Measurements from ENCODE around the gene ZC3H14. TPM values are rescaled to one million over a fixed set of nuclear protein-coding genes. Genes with fewer than 3 reads are reported as not detected.

ZC3H14 gene
- total and polyA plus RNA-seq, 2 experiments from 2014 or later: 39.9 to 68.4 TPM

DNA sequence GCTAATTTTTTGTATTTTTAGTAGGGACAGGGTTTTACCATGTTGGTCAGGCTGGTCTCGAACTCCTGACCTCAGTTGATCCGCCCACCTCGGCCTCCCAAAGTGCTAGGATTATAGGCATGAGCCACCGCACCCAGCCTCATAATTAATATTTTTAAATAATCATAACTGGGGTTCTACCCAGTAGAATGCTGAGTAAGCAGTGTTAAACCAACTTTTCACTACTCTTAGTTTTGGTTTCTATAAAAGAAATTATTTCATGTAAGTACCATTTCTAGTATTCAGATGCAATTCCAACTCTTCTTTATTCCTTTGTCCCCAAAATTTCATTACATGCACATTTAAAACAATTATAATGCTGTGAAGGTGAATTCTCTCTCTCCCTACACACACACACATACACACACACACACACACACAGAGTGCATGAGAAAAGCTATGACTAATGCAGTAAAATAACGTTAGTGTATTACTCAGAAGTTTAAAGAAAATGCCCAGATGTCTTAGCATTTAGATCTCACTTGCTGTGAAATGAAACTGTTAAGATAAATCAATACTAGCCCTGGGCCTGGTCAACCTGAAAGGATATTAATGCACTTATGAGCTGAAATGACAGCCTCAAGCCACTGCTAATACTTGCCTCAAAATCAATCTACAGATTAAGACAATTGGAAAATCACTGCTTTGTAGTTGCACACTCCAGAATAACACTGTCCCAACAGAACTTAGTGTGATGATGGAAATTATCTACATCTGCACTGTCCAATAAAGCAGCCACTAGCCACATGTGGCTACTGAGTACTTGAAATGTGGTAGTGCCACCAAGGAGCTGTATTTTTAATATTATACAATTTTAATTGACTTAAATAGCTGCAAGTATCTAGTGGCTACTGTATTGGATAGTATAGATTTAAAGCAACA lies 44.0 kb upstream of the ZC3H14 start:
- 85% methylated on average over 5 of the region's 5 CpGs for WGBS (ENCODE audit: low lambda C conversion rate, missing lambda C conversion rate)
- Histone ChIP-seq H3K79me2 (peaks cover 21% of the 10 kb centered on the region), H3K36me3 (replicated peaks; ENCODE audit: insufficient read depth, low read depth) (no peaks in the 10 kb centered on the region), H3K9me2 (replicated peaks; ENCODE audit: insufficient read depth) (no peaks in the 10 kb centered on the region), H3K4me2 (no peak overlapping the region), H3K9me3 (ENCODE audit: low read depth) (no peaks in the 10 kb centered on the region), H3K4me1 (ENCODE audit: insufficient read depth) (peaks cover 8% of the 10 kb centered on the region), H3K27ac (no peak overlapping the region), H2AFZ (no peak overlapping the region), H3K27me3 (no peaks in the 10 kb centered on the region), H3K4me3 (no peak overlapping the region), H4K20me1 (ENCODE audit: insufficient read depth, poor library complexity, severe bottlenecking) (no peaks in the 10 kb centered on the region)
- TF ChIP-seq EZH2 (IDR thresholded peaks at IDR 0.05; ENCODE audit: borderline replicate concordance) (no peak), EZH2phosphoT487 (IDR thresholded peaks at IDR 0.05; ENCODE audit: low read depth, severe bottlenecking, unreplicated experiment) (no peak)
- TF ChIP-seq, protein P1, sequence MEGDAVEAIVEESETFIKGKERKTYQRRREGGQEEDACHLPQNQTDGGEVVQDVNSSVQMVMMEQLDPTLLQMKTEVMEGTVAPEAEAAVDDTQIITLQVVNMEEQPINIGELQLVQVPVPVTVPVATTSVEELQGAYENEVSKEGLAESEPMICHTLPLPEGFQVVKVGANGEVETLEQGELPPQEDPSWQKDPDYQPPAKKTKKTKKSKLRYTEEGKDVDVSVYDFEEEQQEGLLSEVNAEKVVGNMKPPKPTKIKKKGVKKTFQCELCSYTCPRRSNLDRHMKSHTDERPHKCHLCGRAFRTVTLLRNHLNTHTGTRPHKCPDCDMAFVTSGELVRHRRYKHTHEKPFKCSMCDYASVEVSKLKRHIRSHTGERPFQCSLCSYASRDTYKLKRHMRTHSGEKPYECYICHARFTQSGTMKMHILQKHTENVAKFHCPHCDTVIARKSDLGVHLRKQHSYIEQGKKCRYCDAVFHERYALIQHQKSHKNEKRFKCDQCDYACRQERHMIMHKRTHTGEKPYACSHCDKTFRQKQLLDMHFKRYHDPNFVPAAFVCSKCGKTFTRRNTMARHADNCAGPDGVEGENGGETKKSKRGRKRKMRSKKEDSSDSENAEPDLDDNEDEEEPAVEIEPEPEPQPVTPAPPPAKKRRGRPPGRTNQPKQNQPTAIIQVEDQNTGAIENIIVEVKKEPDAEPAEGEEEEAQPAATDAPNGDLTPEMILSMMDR (IDR thresholded peaks at IDR 0.05; ENCODE audit: poor library complexity): no peak
- no peak for DNase-seq (ENCODE audit: low spot score)

DNA sequence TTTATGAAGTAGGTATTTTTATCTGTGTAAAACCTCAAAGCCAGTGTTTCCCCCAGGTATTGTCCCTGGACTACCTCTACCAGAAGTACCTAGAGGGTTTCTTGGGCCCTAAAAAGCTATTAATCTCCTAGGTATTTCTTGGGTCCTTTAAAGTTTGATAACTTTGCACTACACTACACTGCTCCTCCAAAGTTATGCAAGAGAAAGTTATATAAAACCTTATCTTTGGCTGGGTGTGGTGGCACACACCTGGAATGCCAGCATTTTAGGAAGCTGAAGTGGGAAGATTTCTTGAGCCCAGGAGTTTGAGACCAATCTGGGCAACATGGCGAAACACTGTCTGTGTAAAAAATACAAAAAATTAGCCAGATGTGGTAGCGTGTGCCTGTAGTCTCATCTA lies 42.9 kb upstream of the ZC3H14 start:
- WGBS (ENCODE audit: low lambda C conversion rate, missing lambda C conversion rate): 94% methylated on average over 2 of the region's 2 CpGs
- Histone ChIP-seq H3K27ac (no peak overlapping the region), H3K4me1 (ENCODE audit: insufficient read depth) (peaks cover 8% of the 10 kb centered on the region), H3K36me3 (replicated peaks; ENCODE audit: insufficient read depth, low read depth) (no peaks in the 10 kb centered on the region), H4K20me1 (ENCODE audit: insufficient read depth, poor library complexity, severe bottlenecking) (no peaks in the 10 kb centered on the region), H3K4me3 (no peak overlapping the region), H3K9me2 (replicated peaks; ENCODE audit: insufficient read depth) (no peaks in the 10 kb centered on the region), H2AFZ (no peak overlapping the region), H3K4me2 (no peak overlapping the region), H3K9me3 (ENCODE audit: low read depth) (no peaks in the 10 kb centered on the region), H3K27me3 (no peaks in the 10 kb centered on the region), H3K79me2 (peaks cover 30% of the 10 kb centered on the region)
- no peak for DNase-seq (ENCODE audit: low spot score)
- TF ChIP-seq EZH2 (IDR thresholded peaks at IDR 0.05; ENCODE audit: borderline replicate concordance) (no peak), EZH2phosphoT487 (IDR thresholded peaks at IDR 0.05; ENCODE audit: low read depth, severe bottlenecking, unreplicated experiment) (no peak)
- TF ChIP-seq, protein P1 (IDR thresholded peaks at IDR 0.05; ENCODE audit: poor library complexity): no peak

DNA sequence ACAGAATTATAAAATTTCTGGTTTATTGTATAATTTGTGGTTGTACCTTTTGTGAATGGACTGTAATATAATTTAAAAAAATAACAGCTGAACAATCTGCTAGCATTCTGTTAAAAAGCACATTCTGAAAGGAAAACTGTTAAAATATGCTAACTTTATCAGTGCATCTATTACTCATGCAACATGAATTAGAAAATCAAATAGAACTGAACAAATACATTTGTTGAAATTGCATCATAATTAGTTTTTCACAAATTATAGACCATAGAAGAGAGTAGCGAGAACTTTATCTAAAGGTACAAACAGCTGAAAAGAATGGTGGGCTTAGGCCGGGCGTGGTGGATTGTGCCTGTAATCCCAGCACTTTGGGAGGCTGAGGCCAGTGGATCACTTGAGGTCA lies 41.0 kb upstream of the ZC3H14 start:
- Histone ChIP-seq H3K4me1 (ENCODE audit: insufficient read depth) (no peaks in the 10 kb centered on the region), H3K4me2 (no peak overlapping the region), H3K9me3 (ENCODE audit: low read depth) (no peaks in the 10 kb centered on the region), H3K27me3 (no peaks in the 10 kb centered on the region), H4K20me1 (ENCODE audit: insufficient read depth, poor library complexity, severe bottlenecking) (no peaks in the 10 kb centered on the region), H3K36me3 (replicated peaks; ENCODE audit: insufficient read depth, low read depth) (no peaks in the 10 kb centered on the region), H3K79me2 (peaks cover 35% of the 10 kb centered on the region), H2AFZ (no peak overlapping the region), H3K9me2 (replicated peaks; ENCODE audit: insufficient read depth) (no peaks in the 10 kb centered on the region), H3K4me3 (no peak overlapping the region), H3K27ac (no peak overlapping the region)
- DNase-seq (ENCODE audit: low spot score): no peak
- WGBS (ENCODE audit: low lambda C conversion rate, missing lambda C conversion rate): 77% methylated on average over 3 of the region's 3 CpGs
- TF ChIP-seq EZH2phosphoT487 (IDR thresholded peaks at IDR 0.05; ENCODE audit: low read depth, severe bottlenecking, unreplicated experiment): no peak
- TF ChIP-seq, protein P1 (IDR thresholded peaks at IDR 0.05; ENCODE audit: poor library complexity): no peak
- TF ChIP-seq EZH2 (IDR thresholded peaks at IDR 0.05; ENCODE audit: borderline replicate concordance): no peak
